NCI-H774 (cell line): ENCODE measurements around the gene MAU2.

Experiments
- DNase-seq: peaks from one replicate; lab custom pipeline; 2025; lab: John Stamatoyannopoulos, UW

MAU2 gene

DNA sequence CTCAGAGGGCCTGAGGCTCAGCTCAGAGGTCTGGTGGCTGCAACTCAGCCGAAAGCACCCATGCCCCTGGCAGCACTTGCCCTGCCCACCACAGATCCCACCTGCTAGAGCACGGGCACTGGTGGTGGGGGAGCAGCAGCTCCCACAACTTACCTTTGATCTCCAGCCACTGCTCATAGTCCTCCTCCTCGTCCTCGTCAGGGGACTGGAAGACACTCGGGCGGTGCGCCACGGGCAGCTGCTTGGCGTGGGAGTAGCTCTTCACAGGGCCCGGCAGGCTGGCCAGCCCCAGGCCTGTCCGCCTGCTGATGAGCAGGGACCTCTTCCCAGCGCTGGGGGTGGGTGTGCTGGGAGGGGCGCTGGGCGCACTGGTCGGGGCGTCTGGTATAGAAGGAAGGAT, 14.9 kb upstream of the MAU2 start:
- no peak for DNase-seq

DNA sequence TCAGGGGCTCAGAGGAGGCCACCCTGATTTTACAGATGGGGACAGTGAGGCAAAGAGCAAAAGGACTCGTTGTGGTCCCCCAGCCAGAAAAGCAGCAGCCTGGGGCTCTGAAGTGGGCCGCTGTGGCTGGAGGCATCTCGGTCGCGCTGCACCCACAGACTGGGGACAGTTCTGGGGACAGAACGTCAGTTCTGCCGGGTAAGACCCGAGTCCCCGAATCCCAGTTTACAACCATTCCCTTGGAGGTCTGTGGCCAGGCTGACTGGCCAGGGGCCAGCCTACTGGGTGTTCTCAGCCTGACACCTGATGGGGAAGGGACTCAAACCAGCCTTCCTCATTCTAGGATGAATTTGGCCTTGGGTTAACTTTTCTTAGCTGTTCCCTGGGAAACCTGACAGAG, 14.4 kb upstream of the MAU2 start:
- no peak for DNase-seq

DNA sequence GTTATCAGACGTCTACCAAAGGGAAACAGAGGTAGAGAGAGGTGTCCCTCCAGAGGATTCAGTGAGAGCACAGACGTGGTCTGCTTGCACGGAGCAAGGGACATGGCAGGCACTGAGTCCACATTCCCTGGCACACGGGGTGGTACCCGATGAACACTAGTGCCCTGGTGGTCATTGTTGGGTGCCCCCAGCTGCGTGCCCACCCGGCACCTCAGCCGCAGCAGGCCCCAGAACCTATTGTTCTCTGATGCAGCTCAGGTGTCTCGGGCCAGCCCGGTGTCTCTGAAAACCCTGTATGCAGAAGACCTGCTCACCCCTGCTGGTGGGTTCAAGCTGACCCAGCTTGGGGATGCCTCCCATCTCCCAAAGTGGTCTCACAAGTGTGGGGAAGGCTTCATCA, 12.3 kb upstream of the MAU2 start:
- no peak for DNase-seq

DNA sequence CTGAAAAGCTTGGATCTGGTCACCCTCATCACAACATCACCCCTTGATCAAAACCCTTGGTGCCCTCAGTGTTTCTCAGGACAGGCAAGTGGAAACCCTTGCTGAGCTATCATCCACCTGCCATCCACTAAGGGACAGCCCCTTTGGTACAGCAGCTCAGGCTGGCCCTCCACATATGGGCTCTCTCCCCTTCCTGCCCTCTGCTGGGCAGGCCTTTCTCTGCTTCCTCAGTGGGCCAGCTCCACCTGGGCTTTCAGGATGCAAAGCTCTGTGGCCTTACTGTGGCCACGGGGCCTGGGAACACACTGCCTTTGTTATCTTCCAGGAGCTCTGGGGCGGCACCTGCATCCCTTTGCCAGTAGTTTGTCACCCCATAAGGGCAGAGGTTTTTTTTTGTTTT, 5.2 kb upstream of the MAU2 start:
- DNase-seq: no peak

DNA sequence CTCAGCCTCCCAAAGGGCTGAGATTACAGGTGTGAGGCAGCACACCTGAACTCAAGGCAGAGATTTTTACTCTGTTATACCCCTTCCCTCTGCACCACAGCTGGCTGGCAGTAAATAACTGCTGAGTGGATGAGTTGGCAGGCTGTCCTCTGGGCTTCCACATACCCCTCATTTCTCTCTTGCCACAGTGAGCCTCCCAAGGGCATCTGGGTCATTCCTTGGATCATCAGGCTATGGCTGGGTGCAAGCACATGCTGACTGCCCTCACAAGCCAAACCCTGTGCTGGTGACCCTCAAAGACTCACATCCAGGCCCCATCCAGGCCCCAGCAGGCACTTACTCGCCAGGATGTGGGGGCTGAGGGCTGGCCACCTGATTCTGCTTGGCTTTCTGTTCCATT, 4.5 kb upstream of the MAU2 start:
- no peak for DNase-seq

DNA sequence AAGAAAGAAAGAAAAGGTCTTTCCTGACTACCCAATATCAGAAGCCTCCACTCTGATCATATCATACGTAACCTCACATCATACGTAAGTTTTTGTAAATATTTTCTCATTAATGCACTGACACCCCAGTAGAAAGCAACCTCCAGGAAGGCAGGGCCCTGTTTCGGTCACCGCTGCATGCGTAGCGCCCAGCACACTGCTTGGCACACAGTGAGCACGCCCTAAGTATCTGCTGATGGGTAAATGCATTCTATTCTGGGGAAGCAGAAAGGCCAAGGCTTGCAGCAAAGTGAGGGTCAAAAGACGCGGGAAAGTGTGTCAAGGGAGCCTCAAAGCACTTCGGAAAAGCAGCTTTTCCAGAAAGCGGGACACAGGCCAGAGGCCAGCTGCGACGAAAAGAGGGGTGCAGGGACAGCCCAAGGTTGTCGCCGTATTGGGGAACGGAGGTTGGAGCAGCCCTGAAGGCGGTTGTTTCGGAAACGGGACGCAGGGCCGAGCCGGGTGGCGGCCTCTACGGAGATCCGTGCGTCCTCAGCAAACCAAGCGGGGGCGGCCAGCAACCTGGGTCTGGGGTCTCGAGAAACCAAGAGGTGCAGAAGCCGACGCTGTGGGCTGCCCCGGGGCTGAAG, 783 bp upstream of the MAU2 start:
- no peak for DNase-seq

DNA sequence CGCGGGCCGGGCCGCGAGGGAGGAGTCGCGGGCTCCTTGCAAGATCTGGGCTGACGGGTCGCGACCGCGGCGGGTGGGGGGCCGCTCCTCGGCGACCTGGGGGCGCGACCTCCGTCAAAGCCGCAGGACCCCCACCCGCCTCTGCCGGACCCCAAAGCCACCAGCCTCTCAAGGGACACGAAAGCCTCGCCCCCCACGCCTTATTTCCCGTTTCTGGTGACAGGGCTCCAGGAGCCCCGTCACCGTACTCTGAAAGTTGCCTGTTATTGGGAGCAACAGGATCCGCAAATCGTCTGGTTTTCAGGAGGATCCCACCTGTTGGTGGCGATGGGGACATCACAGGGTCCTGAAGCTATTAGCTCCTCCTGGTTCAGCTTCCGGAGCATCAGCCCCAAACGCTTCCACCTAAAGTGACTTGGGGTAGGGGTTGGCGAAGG, 530 bp downstream of the MAU2 start:
- no peak for DNase-seq

DNA sequence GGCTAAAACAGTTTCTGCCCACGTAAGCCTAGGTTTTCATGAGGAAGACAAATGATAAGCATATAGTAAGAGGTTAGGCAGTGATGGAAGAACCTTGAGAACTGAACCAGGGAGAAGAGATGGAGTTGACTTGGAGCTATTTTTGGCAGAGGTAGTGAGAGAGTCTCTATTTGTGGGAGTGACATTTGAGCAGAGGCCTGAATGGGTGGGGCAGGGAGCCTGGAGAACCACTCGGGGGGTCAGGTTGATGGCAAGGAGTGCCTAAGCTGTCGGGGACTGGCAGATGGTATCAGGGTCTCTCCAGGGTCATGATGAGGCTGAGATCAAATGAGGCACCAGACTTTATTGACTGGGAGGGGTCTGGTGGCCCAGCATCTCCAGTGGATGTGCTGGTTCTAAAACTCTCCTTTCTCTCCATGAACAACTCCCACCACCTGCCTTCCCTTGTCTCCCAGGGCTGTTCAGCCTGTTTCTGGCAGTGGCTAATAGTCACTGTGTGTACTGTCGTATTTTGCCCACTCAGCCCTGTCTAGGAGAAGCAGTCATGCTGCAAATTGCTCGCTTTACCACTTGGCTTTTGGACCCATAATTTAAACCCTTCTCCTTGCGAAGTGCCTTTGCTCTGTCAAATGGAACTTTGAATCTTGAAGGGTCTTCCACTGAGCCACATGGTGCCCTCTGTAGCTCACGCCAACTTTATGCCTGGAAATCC, 3.6 kb downstream of the MAU2 start:
- DNase-seq: no peak

DNA sequence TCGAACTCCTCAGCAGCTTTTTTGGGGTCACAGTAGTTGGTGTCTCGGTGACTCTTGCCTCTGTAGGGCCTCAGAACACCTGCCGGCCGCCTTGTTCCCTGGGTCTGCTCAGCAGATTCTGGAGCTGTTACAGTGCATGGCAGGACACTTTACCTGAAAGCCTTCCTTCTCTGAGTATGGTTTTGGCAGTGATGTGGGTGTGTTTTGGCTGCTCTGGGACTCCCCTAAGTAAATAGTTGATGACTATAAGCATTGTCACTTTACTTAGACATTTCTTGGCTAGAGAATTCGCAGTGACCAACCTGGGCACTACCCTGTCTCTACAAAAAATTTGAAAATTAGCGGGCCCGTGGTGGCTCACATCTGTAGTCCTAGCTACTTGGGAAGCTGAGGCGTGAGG, 7.0 kb downstream of the MAU2 start:
- DNase-seq: no peak

DNA sequence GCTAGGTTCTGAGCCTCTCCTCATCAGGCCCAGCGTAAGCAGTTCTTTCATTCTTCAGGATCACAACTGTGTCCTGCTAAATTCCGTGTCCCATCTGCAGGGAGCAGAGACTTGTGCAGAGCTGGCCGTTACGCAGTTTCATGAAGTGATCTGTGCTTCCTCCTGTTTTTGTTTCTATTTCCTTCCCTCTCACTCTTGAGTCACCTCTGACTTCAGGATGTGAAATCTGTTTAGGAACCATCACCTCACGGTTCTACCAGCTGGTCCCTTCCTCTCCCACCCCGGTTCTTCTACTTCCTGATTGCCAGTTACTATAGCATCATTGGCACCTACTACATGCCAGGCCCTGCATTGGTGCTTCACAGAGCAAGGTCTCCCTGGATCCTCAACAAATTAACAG, 8.5 kb downstream of the MAU2 start:
- DNase-seq: no peak

DNA sequence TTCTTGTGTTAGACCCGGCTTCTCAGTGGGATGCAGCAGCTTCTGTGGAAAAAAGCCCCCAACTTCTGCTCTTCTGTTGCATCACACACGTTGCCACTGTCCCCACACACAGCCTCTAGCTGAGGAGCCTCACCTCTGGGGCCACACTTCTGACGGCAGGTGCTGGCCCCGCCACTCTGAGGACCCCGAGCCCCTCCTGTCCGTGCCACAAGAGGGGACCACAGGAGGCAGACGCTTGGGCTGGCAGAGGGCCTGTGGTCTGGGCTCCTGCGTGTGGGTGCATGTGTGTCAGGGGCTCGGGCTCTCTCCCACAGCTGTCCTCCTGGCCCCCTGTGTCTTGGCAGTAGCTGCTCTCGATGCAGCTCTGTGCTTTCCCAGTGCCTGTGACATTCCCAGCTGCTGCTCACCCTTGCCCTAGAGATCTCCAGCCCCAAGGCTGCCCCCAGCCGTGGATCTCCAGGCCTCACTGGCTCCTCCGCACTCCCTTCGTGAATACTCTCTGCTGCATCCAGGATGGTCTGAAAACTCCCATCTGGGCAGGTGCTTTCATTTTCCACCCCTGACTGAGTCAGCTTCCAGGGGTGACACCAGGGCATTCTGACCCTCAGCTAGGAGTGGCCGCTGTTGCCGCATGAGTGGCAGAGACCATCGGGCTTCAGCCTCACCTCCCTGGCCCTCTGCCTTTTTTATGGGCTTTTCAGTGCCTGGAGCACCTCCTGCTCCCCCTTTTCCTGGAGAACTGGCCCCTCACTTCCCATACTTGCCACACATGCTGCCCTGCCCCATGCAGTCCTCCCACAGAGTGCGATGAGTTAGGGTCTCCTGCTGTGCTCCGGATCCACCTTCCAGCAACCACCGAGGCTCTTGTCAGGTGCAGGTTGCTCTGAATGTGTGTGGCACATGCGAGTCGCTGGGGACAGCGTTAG, 13.7 kb downstream of the MAU2 start:
- no peak for DNase-seq

DNA sequence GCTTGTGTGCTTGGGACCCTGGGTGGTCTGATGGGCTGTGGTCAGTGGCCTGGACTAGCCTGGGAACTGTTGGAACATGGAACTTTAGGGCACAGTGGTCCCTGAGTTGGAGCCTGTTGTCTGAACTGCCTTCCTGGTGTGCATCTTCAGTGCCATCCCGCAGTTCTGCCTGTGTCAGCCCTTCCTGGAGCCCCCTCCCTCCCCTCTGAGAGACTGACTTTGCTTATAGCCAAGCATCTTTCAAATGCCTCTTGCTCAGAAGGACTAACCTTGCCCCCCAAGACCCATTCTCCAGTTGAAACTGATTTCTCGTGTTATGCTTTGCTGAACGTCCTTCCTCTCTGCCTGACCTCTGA, 14.3 kb downstream of the MAU2 start:
- DNase-seq: no peak

DNA sequence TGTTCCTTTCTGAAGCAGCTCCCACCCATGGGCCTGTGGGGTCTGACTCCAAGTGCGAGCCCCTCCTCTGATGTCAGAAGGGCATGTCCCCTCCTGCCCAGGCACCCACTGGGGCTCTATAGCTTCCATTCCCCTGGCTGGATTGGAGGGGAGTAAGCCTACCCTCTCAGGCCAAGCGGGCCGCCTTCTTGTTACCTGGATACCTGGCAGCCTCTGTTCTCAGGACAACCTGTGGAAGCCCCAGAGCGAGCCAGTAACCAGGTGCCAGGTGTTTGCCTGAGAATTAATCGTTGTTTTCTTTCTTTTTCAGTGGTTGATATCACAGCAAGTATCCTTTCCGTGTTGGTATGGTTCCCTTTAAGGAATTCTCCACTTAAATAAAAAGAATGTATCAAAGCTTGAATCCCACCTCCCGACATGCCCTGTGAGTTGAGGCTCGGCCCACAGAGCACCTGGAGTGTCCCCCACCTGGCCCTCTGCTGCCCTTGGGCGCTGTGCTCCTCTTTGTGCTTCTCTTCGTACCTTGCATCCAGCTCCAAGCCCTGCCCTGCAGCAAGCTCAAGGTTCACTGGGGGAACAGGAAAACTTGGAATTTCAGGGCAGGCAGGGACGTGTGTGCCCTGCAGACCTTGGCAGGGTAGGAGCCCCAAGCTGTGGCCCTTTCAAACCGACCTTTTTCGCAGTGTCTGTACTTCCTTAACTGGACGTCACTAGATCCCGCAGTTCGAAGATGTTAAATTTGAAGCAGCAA, 15.0 kb downstream of the MAU2 start:
- no peak for DNase-seq

DNA sequence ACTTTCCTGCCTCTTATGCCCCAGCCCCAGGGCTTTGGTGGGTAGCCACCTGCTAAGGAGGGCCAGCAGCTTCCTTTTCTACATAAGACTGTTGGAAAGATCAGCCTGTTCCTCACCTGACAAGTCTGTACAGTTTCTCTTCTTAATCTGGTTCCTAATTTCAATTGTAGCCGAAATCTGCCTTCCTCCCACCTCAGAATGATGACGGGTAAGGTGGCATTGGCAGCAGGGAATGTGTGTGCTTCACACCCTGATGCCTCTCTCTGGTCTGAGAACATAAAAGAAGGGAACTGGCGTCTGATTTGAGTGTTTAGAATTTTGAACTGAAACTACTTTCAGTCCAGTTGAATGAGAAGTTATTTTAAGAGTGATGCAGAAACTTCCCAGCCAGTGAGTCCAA, 16.0 kb downstream of the MAU2 start:
- no peak for DNase-seq

DNA sequence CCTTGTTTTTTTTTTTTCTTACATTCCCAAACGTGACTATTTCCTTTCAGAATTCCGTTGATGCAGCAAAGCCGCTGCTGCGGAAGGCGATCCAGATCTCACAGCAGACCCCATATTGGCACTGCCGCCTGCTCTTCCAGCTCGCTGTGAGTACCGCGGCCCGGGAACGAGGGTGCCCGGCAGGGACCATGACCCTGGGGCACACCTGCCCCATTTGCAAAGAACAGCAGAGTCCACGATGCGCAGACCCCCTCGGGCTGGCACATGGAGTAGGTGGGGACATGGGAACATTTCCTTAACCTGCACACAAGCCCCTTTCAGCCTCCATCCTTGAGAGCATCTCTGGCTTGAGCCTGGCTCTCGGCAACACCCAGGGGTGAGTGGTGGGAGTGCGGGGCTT, 16.5 kb downstream of the MAU2 start:
- no peak for DNase-seq

DNA sequence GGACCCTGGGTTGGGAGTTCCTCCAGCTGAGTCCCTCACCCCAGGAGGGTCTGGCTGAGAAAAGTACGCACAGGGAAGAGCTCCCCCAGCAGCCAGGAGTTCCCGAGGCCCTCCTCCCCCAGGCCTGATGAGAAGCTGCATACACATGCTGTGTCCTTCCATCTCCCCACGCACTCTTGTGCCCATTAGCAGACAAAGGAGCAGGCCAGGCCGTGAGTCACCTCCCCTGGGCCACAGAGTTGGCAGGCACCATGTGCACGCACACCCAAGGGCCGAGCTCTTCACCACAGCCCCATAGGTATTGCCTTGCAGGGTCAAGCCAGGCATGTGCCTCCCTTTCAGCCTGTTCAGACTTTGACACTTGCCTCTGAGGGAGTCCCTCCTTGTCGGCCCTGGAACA, 17.5 kb downstream of the MAU2 start:
- DNase-seq: no peak

DNA sequence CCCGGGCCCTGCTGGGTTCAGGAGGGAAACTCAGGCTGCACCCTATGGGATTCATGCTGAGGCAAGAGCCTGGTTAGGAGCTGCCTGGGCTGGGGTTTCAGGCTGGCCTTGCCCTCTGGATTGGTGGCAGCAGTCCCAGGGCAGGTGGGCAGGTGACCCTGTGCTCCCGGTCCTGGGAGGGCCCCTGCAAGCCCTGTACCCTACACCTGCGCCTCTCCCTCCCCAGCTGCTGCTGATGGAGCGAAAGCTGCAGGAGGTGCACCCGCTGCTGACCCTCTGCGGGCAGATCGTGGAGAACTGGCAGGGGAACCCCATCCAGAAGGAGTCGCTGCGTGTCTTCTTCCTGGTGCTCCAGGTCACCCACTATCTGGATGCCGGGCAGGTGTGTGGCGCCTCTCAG, 20.4 kb downstream of the MAU2 start:
- no peak for DNase-seq

DNA sequence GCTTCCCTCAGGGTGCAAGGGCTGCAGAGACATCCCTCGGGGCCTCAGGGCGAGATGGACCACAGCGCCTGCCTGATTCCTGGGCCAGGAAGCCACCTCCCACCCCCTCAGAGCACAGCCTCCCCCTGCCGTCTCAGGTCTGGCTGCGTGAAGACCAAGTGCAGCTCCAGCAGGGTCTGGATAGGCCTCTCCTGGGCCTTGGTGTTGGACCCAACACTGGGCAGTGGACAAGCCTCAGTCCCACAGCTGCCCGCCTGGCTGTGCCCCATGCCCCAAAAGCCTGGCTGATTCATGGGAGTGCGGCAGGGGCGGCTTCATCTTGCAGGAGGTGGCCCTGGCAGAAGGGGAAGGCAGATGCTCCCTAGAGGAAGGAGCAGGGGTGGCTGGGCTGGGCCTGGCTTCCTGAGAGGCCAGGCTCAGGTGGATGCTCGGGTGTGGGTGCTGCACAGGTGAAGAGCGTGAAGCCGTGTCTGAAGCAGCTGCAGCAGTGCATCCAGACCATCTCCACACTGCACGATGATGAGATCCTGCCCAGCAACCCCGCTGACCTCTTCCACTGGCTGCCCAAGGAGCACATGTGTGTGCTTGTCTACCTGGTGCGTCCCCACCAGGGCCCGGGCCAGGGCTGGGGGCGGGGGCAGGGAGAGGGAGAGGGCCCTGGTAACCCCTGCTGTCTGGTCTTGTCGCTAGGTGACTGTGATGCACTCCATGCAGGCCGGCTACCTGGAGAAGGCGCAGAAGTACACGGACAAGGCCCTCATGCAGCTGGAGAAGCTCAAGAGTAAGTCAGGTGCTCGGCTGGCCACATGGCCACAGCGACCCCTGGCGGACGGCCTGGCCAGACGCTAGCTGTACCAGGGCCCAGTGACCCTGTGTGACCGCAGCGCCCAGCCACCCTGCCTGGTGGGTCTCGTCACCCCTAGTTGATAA, 21.7 kb downstream of the MAU2 start:
- DNase-seq: no peak

DNA sequence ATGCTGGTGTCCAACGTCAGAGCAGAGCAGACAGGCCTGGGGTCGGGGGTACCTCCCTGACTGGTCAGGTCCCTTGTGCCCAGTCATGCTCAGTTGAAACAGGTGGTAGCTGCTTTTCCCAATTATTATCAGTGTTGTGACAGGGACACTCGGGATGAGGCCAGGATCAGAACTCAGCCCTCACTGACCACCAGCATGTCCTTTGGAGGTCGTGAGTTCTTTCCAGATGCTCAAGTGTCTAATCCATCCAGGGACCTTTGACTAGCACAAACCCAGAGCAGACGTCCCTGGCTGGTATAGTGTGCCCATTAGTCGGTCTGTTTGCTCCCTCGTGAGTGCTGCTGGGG, 22.4 kb downstream of the MAU2 start:
- DNase-seq: no peak

DNA sequence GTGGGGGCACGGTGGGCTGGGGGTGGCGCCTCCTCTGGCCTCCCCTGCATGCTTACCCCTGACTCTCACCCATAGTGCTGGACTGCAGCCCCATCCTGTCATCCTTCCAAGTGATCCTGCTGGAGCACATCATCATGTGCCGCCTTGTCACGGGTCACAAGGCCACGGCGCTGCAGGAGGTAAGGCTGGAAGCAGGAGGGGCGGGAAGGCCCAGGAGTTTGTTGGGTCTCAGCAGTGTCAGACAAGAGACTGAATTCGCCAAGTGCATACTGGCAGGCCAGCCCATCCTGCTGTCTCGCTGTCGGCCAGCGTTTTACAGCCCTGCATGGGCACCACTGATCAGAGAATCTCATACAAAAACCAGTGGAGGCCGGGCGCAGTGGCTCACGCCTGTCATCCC, 23.1 kb downstream of the MAU2 start:
- DNase-seq: no peak

DNA sequence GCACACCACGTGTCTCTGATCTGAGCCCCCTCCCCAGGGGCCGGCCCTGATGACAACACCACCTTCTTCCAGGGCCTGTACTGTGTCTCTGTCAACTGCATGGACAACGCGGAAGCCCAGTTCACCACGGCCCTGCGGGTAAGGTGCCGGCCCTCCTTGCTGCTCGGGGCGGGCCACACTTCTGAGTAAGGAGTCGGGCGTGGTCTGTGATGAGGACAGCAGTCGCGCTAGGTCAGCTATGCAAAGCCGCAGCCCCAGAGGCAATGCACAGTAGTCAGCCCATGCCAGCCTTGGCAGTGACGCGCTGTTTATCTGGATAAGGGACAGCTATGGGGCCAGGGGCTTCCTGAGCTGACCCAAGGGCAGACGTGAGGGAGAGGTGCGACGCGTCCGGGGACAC, 24.6 kb downstream of the MAU2 start:
- DNase-seq: no peak
